Gastroesophageal sphincter (tissue), 4 donors: Measurements from ENCODE around the gene FBL. TPM values are rescaled to one million over a fixed set of nuclear protein-coding genes. Genes with fewer than 3 reads are reported as not detected.

Experiments used
- ATAC-seq: fragments of 150-250 bp; one replicate; pipeline ENCODE4 v1.9.1; 2016; ENCODE audit warnings: mild to moderate bottlenecking, moderate library complexity
- H3K27ac ChIP-seq, 4 donors: fragments of 200-600 bp; sonication (generic) in 3 of 4; 1 replicate in 3 of 4; 2 replicates in 1 of 4; pipeline ENCODE4 v1.5.1; 2016 to 2019
- H3K27me3 ChIP-seq: fragments of 200-600 bp; sonication (generic); one replicate; pipeline ENCODE4 v1.5.1; 2019
- H3K36me3 ChIP-seq, 2 donors: fragments of 200-600 bp; sonication (generic); one replicate each; pipeline ENCODE4 v1.5.1; 2019; ENCODE audit warnings: control low read depth in 1 of 2
- H3K4me1 ChIP-seq, 3 donors: fragments of 200-600 bp; sonication (generic); 1 replicate in 2 of 3; 2 replicates in 1 of 3; pipeline ENCODE4 v1.5.1; 2016 to 2019; ENCODE audit warnings: control low read depth in 2 of 3
- H3K4me3 ChIP-seq, 2 donors: fragments of 200-600 bp; sonication (generic); one replicate each; pipeline ENCODE4 v1.5.1; 2019; ENCODE audit warnings: mild to moderate bottlenecking in 1 of 2, moderate library complexity in 1 of 2
- H3K9me3 ChIP-seq, 3 donors: fragments of 200-600 bp; sonication (generic); one replicate each; pipeline ENCODE4 v1.5.1; 2017 to 2019; ENCODE audit warnings: control low read depth in 2 of 3
- CTCF ChIP-seq, 4 experiments: fragments of 200-600 bp in 2 of 4; fragments of 450-650 bp in 2 of 4; sonication (generic) in 1 of 4; IDR thresholded peaks; one replicate each; pipeline ENCODE4 v1.5.1; 2017 to 2019; ENCODE audit warnings: antibody characterized with exemption in 4 of 4, mild to moderate bottlenecking in 2 of 4, moderate library complexity in 2 of 4
- EP300 ChIP-seq: sonication (generic); formaldehyde crosslinking; IDR thresholded peaks from one replicate; pipeline ENCODE4 v1.6.1; 2017; ENCODE audit warnings: antibody characterized with exemption, mild to moderate bottlenecking
- POLR2A ChIP-seq, 2 donors: fragments of 450-650 bp; IDR thresholded peaks; one replicate each; pipeline ENCODE4 v1.6.1; 2017; ENCODE audit warnings: antibody characterized with exemption in 2 of 2, mild to moderate bottlenecking in 2 of 2, moderate library complexity in 1 of 2
- POLR2AphosphoS5 ChIP-seq: sonication (generic); formaldehyde crosslinking; IDR thresholded peaks from one replicate; pipeline ENCODE4 v1.6.1; 2017; ENCODE audit warnings: antibody characterized with exemption
- WGBS, 2 donors: methylation state at CpG; one replicate each; pipeline ENCODE4 v1.1.5; 2018; ENCODE audit warnings: low coverage in 1 of 2; 5-methylcytosine and 5-hydroxymethylcytosine counted together
- small RNA-seq, 4 donors: library from RNA; depleted of rRNA; stranded (forward); fragments of <200 nt; gene quantifications; one replicate each; pipeline ENCODE3, GENCODE V24; 2016
- total RNA-seq, 4 donors: library from RNA; depleted of rRNA; stranded (reverse); fragments of >200 nt; gene quantifications; one replicate each; pipeline ENCODE4 v1.1.0, GENCODE V29; 2016

FBL gene
- total RNA-seq, 4 donors from 2014 or later, result 72.5 to 105 (median 89.1) TPM

GRCh38 chr19:39797083-39797482 lies 49.1 kb downstream of the FBL start:
- H3K4me3 ChIP-seq, result no peak overlapping the region
- TF ChIP-seq CTCF (IDR thresholded peaks at IDR 0.05), result no peak
- TF ChIP-seq POLR2AphosphoS5, result no peak
- no peak for TF ChIP-seq EP300
- TF ChIP-seq POLR2A (IDR thresholded peaks at IDR 0.05), result no peak
- H3K9me3 ChIP-seq, result no peaks in the 10 kb centered on the region
- H3K27ac ChIP-seq, result no peak overlapping the region
- WGBS, 2 donors, result 41 to 46% methylated on average over 2 of the region's 2 CpGs
- no peak for ATAC-seq
- peaks cover 0 to 7% (median 0%) of the 10 kb centered on the region in 3 donors for H3K4me1 ChIP-seq
- H3K27me3 ChIP-seq, result peaks cover 14% of the 10 kb centered on the region
- H3K36me3 ChIP-seq, result no peaks in the 10 kb centered on the region

DNA sequence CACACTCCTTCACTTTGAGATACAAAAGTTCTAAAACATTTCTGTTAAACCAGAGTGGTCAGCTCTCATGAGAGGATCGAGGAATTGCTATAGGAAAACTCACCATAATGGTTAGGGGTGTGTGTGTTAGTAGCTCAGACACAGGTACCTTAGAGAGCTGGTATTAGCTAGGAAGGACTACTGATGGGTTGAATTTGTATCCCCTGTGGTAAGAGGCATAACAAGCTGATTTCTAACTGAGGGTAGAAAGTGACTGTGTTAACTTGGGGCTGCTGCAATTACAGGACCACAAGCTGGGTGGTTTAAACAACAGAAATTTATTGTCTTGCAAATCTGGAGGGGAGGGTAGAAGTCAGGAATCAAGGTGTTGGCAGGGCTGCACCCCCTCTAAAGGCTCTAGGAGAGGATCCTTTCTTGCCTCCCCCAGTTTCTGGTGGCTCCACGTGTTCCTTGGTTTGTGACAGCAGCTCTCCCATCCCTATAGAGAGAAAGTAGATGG lies 50.1 kb downstream of the FBL start:
- Histone ChIP-seq H3K4me1 (peaks cover 0 to 7% (median 0%) of the 10 kb centered on the region in 3 donors), H3K36me3 (no peaks in the 10 kb centered on the region), H3K27ac (no peak overlapping the region), H3K27me3 (peaks cover 11% of the 10 kb centered on the region), H3K4me3 (no peak overlapping the region), H3K9me3 (no peaks in the 10 kb centered on the region)
- TF ChIP-seq POLR2AphosphoS5 (no peak), CTCF (IDR thresholded peaks at IDR 0.05) (no peak), EP300 (no peak), POLR2A (IDR thresholded peaks at IDR 0.05) (no peak)
- no peak for ATAC-seq
- 36 to 50% methylated on average over 2 of the region's 2 CpGs for WGBS, 2 donors

- Histone ChIP-seq H3K4me3 (no peak overlapping the region), H3K9me3 (no peaks in the 10 kb centered on the region), H3K27me3 (peaks cover 11% of the 10 kb centered on the region), H3K27ac (no peak overlapping the region), H3K36me3 (no peaks in the 10 kb centered on the region), H3K4me1 (peaks cover 0 to 7% (median 0%) of the 10 kb centered on the region in 3 donors)
- no peak for TF ChIP-seq POLR2AphosphoS5
- no peak for TF ChIP-seq EP300
- TF ChIP-seq CTCF (IDR thresholded peaks at IDR 0.05), result no peak
- no peak for TF ChIP-seq POLR2A (IDR thresholded peaks at IDR 0.05)
- no peak for ATAC-seq
- WGBS, 2 donors, result 53 to 66% methylated on average over 3 to 5 of the region's 5 CpGs
Observed at GRCh38 chr19:39795001-39795400, 51.2 kb downstream of the FBL start.

DNA sequence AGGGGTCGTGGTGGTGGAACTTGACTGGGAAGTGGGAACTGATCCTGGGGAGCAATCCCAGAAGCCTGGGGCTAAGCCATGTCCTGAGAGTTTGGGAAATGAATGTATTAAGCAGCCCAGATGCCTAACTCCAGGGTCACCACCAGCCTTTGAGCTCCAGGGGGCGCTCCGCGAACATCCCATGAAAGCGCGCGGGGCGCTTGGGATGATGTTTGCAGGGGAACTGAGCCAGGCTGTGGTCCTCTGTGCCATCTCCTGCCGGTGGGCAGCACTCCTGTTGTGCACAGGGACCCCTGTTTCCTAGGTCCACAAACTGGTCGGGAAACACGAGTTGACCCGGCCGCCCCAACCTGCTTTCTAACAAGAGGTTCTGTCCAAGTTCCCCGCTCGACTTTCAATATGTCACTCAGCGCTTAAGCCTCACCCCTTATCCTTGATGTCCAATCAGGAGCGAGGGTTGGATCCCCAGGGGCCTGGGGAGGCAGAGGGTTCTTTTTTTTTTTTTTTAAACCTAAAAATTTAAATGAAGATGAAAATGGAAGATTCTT lies 53.1 kb downstream of the FBL start:
- peak; percentile 96 for ATAC-seq
- Histone ChIP-seq H3K36me3 (no peaks in the 10 kb centered on the region), H3K27ac (no peak overlapping the region), H3K4me3 (peak overlapping the region; percentile 35 to 52), H3K4me1 (peaks cover 0 to 7% (median 0%) of the 10 kb centered on the region in 3 donors), H3K27me3 (peaks cover 18% of the 10 kb centered on the region), H3K9me3 (peaks cover 0 to 10% (median 0%) of the 10 kb centered on the region in 3 donors)
- WGBS, 2 donors, result 0% methylated on average over 7 to 9 of the region's 17 CpGs
- TF ChIP-seq POLR2A (IDR thresholded peaks at IDR 0.05) (no peak), EP300 (no peak), CTCF (IDR thresholded peaks at IDR 0.05) (peak; percentile 74 to 93 (median 78))

DNA sequence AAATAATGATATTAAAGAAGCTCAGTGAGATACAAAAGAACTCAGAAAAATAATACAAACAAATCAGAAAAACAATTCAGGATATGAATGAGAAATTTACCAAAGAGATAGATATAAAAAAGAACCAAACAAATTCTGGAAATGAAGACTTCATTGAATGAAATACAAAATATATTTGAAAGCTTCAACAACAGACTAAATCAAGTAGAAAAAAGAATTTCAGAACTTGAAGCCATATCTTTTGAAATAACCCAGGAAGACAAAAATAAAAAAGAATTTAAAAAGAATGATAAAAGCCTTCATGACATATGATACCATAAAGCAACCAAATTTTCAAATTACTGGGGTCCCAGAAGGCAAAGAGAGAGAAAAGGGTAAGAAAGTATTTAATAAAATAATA lies 57.9 kb downstream of the FBL start:
- Histone ChIP-seq H3K27me3 (peaks cover 53% of the 10 kb centered on the region), H3K4me3 (no peak overlapping the region), H3K27ac (no peak overlapping the region), H3K36me3 (no peaks in the 10 kb centered on the region), H3K4me1 (peaks cover 0 to 5% (median 0%) of the 10 kb centered on the region in 3 donors), H3K9me3 (peaks cover 0 to 19% (median 0%) of the 10 kb centered on the region in 3 donors)
- ATAC-seq, result no peak
- TF ChIP-seq POLR2AphosphoS5 (no peak), POLR2A (IDR thresholded peaks at IDR 0.05) (no peak)

Small RNA genes within 50 kb of the gene (small RNA-seq; reads per million reads assigned to genes)
- 0 reads per million in 4 donors for gene MIR6719

Other genes with a start within 250 kb of the FBL start
- not detected for gene LGALS13, start 243.9 kb downstream of the FBL start, total RNA-seq
- not detected for gene LGALS16, start 190.5 kb downstream of the FBL start, total RNA-seq
- gene LGALS14, start 141.9 kb downstream of the FBL start, total RNA-seq, result not detected
- not detected for gene CLC, start 108.3 kb downstream of the FBL start, total RNA-seq
- not detected for gene LEUTX, start 67.5 kb downstream of the FBL start, total RNA-seq
- 10 to 100 TPM in 2 of 4 donors, 1 to 10 TPM in 2; 8.6 to 19.4 (median 11.4) TPM for gene DYRK1B, start 12.2 kb downstream of the FBL start, total RNA-seq
- 10 to 100 TPM in 2 of 4 donors, 1 to 10 TPM in 1, under 1 TPM in 1; 0.31 to 69.1 (median 8.2) TPM for gene FCGBP, start 88.3 kb upstream of the FBL start, total RNA-seq
- gene PSMC4, start 124.8 kb upstream of the FBL start, total RNA-seq, result 100 to 1,000 TPM in 1 of 4 donors, 10 to 100 TPM in 3; 75.2 to 104 (median 94.7) TPM
- 10 to 100 TPM in 1 of 4 donors, 1 to 10 TPM in 3; 5.2 to 17.7 (median 7.5) TPM for gene ZNF546, start 150.7 kb upstream of the FBL start, total RNA-seq
- 10 to 100 TPM; 14.5 to 22.5 (median 19.7) TPM for gene ZNF780B, start 209.9 kb upstream of the FBL start, total RNA-seq
- gene ZNF780A, start 244.6 kb upstream of the FBL start, total RNA-seq, result 10 to 100 TPM in 3 of 4 donors, 1 to 10 TPM in 1; 9.4 to 22.1 (median 15.5) TPM